Dedifferentiated amniotic fluid mesenchymal stem cell (primary cell): ENCODE measurements around the gene KLHL2.
"Not testable (repeated sequence)": the region's sequence is repeated elsewhere in the genome, so short reads cannot be mapped to it uniquely, and the experiment has no call there.

Experiments used
- DNase-seq: peaks from one replicate; pipeline ENCODE4 v3.0.0-alpha.2; 2016; ENCODE audit errors: extremely low spot score

KLHL2 gene

DNA sequence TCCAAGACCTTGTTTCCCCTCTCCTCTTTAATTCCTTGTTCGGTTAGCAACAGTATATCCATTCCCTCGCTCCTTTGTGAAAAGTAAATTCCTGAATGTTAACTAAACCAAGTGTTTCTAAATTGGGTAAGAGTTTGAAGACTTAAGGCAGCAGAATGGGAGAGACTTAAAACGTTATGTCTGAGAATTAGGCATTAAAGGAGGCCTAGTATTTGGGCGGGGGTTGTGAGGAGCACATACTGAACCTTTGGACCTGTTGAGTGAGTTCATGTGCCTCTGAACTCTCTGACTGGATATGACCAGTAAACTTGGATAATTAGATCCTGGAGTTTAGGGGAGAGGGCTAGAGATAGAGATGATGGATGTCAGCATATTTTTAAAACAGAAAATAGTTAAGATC, 121.3 kb downstream of the KLHL2 start:
- DNase-seq = no peak

DNA sequence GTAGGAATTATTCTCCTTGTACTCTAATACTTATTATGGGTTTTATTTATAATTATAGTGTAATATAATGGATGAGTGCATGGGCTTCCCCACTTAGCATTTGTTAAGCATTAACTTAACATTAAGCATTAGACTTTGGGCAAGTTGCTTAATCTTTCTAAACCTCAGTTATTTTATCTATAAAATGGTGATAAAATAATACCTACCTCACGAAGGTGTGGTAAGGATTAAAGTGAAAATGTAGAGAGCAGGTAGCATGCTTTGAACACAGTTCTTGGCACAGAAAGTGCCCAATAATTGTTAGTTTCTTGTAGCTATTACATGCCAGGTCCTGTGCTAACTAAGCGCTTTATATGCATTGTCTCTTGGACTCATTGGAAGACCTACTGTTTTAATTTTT, 122.7 kb downstream of the KLHL2 start:
- no peak for DNase-seq

DNA sequence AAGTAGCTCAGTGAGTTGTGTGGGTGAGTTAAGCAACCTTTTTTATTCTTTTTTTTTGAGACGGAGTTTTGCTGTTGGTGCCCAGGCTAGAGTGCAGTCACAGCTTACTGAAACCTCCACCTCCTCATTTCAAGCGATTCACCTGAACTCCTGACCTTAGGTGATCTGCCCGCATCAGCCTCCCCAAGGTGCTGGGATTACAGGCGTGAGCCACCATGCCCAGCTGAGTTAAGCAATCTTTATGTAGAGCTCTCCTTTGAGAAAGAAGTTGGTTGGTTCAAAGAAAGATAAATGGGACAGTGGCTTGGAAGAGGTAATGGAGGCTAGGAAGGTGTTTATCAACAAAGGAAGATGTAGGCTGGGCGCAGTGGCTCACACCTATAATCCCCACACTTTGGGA, 123.3 kb downstream of the KLHL2 start:
- DNase-seq = no peak

DNA sequence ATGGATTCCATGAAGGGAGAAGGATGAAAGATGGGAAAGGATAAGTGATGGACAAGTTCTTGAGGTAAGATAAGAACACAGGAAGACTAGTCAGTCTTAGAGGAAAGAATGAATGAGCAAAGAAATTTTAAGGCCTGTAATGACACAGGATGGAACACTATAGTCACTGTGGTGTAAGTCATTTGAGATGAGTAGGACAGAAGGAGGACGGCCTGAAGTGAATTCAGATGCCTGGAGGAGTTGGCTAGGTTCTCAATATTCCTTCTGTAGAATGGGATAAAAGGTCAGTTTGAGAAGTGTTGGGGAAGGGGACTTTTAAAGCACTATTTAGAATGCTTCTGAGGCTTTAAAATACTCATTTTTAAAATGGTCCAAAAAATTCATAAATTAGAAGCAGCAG, 124.0 kb downstream of the KLHL2 start:
- DNase-seq = no peak

DNA sequence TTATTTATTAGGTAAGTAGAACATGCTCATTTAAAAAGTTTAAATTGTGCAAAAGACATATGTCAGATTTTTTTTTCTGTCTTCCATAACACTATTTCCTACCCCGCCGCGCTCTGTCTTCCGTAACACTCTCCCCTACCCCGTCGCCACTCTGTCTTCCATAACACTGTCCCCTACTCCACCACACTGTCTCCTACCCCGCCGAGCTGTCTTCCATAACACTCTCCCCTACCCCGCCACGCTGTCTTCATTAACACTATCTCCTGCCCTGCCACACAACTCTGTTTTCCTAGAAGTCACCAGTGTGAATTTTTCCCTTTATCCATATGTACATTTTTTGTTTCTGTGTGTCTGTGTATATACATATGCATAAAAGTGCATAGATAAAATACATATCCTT, 124.5 kb downstream of the KLHL2 start:
- no peak for DNase-seq

DNA sequence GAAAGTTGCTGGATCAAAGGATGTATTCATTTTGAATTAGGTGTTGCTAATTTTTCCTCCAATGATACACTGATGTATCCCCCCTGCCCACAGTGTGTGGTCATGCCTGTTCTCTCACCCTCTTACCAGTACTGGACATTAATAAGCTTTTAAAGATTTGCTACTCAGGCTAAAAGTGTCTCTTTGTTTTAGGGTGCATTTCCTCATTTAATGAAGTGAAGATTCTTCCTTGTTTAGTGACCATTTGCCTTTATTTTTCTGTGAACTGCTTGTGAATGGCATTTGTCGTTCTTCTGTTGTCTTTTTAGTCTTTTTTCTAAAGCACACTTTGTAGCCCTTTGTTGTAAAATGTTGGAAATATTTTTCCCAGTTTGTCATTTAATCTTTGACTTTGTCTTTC, 125.1 kb downstream of the KLHL2 start:
- DNase-seq = no peak

DNA sequence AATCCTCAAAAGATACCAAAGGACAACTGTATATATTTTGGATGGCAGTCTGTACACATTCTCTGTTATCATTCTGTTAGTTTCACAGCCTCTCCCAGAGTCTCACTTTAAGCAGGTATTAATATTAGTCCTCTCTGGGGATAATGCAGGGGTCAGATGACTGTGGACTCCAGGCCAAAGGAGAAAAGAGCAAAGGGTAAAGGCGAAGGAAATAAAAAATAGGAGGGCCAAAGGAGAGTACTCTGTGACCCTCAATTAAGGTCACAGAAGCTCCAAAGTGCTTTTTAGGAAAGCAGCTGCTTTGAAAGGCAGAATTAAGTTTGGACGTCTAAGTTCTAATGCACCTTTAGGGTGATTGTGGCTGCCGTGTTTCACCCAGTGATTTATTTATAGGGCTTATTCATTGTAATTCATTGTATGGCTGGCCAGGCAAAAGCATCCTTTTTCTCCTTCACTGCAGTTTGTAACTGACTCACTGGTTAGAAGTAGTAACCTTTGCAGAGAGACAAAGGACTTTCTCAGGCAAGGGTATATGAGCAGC, 127.9 kb downstream of the KLHL2 start:
- DNase-seq = no peak

DNA sequence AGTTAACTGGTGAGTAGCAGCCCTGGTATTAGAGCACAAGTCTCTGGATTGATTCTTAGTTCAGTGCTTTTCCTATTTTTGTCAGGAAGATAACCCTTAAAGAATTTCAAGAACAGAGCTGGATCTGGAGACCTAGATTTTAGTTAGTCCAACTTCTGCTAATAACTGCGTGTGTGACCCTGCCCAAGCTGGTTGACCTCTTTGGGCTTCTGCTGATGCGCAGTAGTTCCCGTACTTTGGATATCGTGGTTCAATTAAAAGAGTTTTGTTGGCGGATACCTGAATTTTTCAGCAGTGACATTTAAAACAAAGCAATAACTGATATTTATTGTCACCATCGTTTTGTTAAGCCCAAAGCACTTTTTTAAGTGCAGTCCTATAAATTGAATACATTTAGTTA, 129.4 kb downstream of the KLHL2 start:
- DNase-seq = no peak

DNA sequence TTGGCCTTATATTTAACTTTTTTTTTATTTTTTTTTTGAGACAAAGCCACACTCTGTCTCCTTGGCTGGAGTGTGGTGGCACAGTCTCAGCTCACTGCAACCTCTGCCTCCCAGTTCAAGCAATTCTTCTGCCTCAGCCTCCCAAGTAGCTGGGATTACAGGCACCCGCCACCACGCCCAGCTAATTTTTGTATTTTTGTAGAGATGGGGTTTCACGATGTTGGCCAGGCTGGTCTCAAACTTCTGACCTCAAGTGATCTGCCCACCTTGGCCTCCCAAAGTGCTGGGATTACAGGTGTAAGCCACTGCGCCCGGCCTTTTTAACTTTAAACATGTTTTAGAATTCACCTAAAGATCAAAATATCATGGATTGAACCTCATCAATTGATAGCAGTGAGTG, 135.0 kb downstream of the KLHL2 start:
- DNase-seq = not testable (repeated sequence)

DNA sequence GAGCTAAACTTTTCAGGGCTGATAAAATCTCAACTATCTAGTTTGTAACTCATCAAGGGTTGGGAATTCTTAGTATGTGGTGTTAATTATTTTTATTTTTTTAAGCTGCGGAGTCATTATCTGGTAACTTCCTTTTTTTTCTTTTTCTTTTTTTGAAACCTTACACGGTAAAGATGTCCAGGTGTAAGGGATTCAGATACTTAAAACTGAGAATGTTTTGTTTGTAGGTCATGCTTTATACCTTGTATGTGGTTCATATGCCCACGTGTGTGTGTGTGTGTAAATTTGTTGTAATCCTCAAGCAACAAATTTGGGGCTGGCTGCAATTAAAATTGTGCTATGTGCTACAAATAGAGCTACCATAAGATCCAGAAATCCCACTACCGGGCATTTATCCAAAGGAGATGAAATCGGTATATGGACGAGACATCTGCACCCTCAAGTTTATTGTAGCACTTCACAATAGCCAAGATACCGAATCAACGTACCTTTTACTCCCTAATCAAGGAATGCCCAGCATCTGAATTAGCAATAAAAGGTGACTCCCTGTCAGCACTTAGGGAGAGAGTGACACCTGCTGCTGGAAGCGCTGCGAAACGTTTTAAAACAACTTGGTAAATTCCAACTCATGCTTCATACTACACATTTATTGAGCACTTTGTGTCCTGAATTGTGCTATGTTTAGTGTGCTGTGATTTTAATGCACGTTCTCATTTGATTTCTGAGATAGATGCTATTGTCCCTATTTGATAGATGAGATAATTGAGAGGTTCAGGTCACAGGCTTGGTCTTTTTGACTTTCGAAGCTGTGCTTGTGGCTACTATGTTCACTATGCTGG, 136.2 kb downstream of the KLHL2 start:
- DNase-seq = no peak

DNA sequence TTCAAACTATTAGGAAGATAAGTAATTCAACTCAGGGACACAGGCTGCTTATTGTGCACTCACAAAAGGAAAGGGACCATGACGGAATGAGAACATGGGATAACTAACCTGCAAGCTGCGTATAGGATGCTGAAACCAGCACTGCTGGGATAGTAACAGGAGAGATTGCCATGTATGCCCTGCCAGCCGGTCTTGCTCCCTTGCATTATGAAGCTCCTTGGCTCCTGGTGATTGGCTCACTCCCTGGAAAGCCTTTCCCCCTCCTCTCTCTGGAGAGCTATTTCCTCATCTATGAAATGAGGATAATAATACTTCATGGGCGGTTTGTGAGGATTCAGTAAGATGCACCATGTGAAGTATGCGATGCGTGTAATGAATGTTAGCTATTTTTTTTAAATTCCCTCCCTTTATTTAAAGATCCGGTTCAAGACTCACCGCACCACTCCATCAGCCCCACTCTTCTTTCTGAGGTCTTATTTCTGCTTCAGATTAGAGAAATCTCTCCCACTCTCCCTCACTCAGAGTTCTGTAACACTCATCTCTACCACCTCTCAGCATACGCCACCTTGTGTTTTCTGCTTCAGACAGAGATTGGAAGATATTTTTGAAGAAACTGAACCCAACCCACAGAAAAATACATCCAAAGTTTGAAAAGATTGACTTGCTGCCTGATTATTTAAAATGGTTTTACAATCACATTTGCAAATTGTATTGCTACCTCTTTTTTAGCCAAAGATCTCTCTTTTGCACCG, 138.5 kb downstream of the KLHL2 start:
- no peak for DNase-seq

DNA sequence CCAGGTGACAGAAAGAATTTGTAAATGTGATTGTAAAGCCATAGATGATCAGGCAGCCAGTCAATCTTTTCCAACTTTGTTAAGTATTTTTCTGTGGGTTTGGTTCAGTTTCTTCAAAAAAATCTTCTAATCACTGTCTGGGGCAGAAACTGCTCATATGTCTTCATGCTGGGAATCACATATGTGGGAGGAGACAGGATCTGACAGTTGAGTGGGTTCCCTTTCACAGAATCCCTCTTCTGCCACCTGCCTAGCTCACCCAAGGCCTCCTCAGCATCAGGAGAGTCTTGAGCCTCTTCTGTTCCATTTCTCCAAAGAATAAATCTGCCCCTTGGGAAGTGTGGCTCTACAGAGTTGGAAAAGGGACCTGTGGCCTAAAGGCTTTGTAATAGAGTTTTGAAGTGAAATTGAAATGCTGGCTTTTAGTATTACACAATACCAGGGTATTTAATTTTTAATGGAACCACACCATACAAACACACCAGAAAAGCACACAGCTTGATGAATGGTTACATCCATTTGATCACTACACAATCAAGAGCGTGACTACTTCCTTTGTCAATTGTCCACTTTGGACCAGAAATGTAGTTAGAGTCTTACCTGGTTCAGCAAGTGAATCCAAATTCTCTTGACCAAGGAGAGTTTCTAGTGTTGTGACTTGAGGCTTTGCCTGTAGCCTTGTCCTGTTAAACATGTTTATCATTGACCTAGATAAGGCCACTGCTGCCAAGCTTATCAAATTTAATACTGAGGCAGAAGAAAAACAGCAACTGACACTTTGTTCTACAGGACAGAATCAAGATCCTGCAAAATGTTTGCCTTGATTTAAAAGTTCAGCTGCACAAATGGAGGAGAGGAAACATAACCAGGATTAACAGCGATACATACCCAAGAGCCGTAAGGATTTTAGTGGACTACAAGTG, 140.5 kb downstream of the KLHL2 start:
- no peak for DNase-seq

DNA sequence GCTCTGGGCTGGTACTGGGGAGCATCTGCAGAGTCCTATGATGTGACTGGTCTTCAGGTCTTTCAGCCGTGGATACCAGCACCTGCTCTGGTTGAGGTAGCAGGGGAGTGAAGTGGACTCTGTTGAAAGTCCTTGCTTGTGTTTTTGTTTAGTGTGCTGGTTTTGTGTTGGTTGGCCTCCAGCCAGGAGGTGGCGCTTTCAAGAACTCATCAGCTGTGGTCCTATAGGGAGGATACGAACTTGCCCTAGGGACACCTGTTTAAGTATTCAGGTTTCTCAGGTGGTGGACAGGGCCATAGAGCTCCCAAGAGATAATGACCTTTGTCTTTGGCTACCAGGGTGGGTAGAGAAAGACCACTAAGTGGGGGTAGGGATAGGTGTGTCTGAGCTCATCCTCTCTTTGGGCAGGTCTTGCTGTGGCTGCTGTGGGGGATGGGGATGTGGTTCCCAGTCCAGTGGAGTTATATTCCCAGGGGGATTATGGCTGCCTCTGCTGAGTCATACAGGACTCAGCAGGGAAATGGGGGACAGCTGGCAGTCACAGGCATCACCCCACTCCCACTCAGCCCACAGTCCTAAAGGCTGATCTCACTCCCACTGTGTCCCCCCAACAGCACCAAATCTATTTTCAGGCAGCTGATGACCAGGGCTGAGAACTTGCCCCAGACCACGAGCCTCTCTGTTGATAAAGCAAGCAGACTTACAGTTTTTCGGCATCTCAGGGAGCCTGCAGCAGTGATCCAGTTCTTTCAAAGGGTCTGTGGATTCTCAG, 144.2 kb downstream of the KLHL2 start:
- DNase-seq = no peak

DNA sequence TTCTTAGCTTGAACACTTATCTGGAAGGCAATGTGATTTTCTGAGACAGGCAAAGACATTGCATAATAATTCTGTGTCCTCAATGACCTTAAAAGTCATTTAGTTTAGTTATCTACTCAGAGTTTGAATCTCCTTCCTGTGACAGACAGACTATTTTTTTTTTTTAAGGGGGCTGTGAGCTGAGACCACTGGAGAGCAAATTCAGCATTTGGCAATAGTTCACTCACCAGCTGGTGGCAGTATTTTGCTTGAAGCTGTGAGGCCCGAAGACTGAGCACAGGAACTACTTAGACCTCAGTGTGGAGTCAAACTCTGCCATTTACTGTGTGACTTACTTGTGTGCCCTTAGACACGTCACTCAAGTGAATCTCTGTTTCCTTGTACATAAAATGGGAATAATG, 148.5 kb downstream of the KLHL2 start:
- peak; percentile 59 for DNase-seq

DNA sequence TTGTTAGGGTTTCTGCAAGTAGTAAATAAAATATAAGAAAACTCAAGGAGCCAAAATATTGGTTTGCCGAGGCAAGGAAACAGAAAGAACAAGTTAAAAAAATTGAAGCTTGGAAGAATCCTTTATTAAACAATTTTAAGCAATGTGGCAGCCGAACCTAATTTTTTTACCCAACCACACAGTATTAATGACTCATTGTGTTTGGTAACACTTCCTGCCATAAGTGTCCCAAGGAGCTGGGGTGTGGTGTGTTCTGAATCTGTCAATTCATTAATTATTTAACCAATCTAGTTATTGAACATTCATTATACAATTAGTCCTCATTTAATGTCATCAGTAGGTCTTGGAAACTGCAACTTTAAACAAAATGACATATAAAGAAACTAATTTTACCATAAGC, 152.1 kb downstream of the KLHL2 start:
- DNase-seq = no peak

DNA sequence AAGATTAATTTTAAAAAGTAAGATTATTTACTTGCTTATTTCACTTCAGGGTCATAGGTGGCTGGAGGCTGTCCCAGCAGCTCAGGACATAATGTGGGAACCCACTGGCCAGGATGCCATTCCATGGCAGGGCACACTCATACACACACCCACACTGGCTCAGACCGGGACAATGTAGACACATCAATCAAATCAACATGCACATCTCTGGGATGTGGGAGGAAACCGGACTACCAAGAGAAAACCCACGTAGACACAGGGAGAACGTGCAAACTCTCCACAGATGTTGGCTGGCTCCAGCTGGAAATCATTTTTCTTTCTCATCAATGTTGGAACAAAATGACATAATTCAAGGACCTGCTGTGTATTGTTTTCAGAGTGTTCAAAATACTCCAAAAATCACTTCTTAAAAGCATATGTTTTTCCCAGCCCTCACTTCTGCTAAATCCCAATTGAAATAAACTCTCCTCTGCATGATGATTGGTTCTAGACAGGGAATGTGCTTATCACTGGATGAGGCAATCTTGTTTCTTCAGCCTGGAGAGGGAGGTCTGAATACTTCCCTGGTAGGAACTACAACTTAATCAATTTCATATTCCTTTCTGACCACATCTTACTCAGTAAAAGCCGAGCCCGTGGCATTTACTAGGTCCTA, 152.8 kb downstream of the KLHL2 start:
- DNase-seq = no peak

DNA sequence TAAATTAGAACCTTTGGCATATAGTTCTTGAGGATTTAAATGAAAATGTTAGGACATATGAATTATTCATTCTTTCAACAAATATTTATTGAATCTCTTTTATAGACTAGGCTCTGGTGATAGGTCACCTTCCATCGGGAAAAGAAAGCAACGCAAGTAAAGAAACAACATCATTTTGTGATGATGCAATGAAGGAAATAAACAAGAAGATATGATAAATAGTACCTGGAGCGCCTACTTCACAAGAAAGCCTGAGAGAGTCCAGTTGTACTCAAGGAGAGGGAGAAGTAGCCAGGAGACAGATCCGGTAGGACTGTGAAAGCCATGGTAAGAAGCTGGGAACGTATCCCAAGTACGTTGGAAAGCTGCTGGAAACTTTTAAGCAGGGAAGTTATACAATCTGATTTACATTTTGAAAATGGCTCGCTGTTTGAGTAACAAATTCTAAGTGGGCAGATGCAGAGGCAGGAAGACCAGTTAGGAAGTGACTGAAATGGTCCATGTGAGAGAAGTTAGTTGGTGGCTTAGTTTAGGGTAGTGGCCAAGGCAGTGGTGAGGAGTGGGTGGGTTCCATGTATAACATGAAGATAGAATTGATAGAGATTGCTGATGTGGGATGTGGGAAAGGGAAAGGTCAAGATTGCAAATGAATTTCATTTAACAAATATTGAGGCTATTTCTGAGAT, 153.8 kb downstream of the KLHL2 start:
- no peak for DNase-seq

DNA sequence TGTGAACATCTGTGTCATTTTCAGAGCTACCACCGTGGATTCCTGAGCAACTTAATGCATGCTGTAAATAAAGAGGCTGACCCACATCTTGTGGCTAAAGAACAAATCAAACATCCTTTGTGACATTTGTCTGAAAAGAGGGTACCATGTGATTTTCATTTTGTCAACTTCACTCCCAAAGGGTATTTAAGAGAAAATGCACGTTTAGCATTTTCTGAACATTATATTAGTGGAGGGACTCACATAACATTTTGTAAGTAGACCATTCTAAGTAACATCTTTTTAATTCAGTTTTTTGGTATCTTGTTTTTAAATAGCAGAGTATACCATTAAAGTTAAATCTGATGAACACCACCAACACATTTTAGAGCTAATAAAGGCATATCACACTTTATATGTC, 154.4 kb downstream of the KLHL2 start:
- DNase-seq = no peak

DNA sequence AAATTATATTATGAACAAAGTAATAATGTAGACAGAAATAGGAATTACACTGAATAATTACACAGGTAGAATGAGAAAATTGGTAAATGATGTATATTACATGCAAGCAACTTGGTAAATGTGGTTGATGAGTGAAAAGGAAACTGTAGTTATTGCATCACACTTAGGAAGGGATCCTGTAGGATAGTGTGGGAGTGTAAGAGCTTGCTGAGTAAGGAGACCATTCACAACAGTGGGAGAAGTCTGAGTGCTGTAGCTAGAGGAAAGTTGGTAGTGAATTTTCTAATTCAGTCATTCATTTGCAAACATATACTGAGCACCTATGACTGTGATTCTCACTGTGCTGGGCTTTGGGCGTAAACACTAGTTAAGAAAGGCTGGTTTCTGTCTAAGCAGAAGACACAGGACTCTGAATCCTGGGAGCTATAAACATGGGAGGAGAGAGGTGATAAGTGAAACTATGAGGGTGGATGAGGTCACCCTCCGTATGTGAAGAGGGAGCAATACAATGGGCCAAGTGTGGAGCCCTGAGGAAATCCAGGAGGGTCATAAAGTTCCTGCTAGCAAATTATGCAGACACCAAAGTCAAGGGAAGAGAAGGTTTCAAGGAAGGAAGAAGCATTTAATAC, 157.2 kb downstream of the KLHL2 start:
- no peak for DNase-seq

DNA sequence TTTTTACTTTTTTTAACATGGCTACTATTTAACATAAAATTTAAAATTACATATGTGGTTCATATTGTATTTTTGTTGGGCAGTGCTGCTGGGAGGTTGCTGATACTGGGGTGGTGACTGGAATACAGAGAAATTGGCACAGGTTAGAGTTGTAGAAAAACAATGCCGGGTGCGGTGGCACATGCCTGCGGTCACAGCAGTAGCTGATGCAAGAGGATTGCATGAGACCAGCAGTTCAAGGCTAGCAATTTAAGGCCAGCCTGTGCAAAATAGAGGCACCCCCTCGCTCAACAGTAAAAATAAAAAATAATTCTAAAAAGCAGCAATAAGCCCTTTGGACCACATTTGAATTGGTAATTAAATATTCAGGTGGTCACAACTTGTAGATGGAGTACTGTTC, 159.7 kb downstream of the KLHL2 start:
- DNase-seq = no peak
